Activated CD4-positive, alpha-beta T cell treated with anti-CD3 and anti-CD28 coated beads for 1 hour (primary cell): ENCODE results near the gene NEDD4L.

Experiments
- DNase-seq: peaks from one replicate; pipeline ENCODE4 v3.0.0-alpha.2; 2020

The NEDD4L gene

GRCh38 chr18:58218117-58218516 is 174.1 kb downstream of the NEDD4L start:
- no peak for DNase-seq

DNA sequence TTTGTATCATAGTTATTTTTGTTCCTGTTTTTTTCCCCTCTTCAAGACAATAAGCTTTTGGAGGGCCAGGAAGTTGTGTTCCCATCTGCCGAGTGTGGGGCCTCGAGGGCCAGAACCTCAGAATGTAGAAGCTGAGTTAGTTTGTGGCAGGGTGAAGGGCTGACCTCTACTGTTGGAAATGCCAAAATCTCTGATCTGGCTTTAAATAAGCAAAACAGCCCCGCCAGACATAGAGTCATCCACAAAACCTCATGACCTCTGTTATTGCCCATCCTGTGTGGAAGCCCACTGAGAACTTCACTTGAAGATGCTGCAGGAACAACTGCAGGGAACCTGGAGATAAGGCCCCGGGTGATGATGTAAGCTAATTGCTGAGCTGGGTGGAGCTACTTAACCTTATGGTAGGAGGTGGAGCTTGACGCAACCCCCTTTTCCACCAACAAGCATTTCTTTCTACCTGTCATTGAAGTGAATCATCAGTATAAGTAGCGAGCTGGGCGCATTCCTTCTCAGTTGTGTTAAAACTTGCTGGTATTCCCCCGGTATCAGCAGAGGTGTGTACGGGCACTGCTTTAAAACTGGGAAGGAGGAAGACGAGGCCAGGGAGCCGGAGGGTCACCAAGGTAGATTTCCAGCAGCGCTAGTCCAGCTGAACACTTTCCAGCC is 177.2 kb downstream of the NEDD4L start:
- DNase-seq = no peak

GRCh38 chr18:58222432-58223125 is 178.6 kb downstream of the NEDD4L start:
- no peak for DNase-seq

DNA sequence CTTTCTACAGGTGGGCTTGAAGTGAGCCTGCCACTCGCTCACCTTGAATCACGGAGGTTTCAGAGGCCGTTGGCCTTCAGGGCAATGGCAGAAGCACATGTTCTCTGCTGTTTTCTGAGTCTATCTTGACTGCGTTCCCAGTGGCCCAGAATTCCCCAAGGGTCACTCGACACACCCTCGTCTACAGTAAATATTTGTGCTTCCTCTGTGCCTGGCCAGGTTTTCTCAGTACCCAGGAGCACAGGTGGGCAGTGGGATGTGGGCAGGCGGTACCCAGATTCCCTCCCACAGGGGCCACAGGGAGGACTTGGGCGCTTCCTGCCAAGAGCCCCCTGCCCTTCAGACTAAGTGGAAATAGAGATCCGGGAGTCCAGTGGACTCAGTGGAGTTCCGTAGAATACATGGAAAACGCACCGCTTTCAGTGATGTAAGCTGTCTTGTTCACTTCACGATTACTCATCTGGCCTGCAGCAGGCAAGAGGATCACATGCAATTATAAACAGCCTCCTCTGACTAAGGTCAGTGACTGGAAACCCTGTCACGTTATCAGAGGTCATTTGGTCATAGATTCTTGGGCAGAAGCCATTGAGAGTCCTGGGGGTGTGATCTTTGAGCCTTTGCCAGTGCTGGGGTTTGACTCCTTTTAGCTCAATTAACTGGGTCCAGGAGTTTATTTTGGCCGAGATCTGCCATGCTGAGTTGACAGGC is 179.8 kb downstream of the NEDD4L start:
- no peak for DNase-seq

GRCh38 chr18:58224425-58224750 is 180.4 kb downstream of the NEDD4L start:
- DNase-seq = no peak

- DNase-seq = no peak
Observed at GRCh38 chr18:58225101-58225500, 181.1 kb downstream of the NEDD4L start.

- no peak for DNase-seq
Observed at GRCh38 chr18:58226429-58226828, 182.4 kb downstream of the NEDD4L start.

- no peak for DNase-seq
Observed at GRCh38 chr18:58227361-58227930, 183.4 kb downstream of the NEDD4L start.

DNA sequence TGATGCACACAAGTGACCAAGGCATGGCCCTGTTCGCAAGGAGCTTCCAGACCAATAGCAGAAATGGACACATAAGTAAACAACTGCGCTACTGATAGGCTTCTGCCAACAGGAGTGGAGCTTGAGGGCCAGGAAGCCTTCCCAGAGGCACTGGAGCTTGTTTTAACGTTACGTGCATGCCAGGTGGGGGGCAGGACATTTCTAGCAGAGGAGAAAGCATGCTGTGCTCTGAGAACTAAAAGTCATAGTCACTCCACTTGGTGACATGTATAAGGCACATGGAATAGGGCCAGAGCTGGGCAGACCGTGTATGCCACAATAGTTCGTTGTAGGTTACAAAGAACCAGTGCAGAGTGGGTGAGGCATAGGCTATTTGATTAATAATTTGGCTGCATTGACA is 184.2 kb downstream of the NEDD4L start:
- DNase-seq = no peak

GRCh38 chr18:58228762-58229161 is 184.7 kb downstream of the NEDD4L start:
- no peak for DNase-seq

GRCh38 chr18:58229162-58229561 is 185.1 kb downstream of the NEDD4L start:
- no peak for DNase-seq

DNA sequence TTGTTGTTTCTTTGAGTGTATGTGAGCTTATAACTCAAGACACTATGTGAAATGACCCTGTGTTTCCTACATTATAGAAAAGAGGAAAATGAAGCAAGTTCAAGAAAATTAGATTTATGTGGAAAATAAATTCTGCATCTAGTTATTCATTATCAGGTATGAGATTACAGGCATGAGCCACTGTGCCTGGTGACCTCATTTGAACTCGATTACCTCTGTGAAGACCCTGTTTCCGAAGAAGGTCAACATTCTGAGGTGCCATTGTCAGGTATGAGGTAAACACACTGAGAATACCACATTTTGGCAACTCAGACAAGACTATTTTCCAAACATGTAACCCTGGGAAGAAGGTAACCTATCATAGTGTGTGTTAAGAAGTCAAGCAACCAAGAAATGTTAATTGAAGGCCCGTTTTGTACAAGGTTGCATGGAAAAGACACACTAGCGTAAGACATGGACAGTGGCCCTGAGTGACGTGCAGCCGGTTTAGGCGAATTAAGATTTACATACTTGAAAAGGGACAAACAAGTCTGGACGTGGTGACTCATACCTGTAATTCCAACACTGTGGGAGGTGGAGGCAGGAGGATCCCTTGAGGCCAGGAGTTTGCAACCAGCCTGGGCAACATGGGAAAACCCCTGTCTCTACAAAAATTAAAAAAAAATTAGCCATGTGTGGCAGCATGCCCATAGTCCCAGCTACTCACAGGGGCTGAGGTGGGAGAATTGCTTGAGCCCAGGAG is 186.6 kb downstream of the NEDD4L start:
- DNase-seq = no peak

- no peak for DNase-seq
Observed at GRCh38 chr18:58231930-58232329, 187.9 kb downstream of the NEDD4L start.

- no peak for DNase-seq
Observed at GRCh38 chr18:58232668-58233067, 188.6 kb downstream of the NEDD4L start.

DNA sequence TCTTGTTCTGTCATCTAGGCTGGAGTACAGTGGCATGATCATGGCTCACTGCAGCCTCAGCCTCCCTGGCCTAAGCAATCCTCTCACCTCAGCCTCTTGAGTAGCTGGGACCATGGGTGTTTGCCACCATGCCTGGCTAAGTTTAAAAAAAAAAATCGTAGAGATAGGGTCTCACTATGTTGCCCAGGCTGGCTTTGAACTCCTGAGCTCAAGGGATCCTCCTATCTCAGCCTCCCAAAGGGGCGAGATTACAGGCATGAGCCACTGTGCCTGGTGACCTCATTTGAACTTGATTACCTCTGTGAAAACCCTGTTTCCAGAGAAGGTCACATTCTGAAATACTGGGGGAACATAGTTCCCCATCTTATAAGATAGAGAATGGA is 190.3 kb downstream of the NEDD4L start:
- no peak for DNase-seq

GRCh38 chr18:58235001-58235436 is 191.0 kb downstream of the NEDD4L start:
- DNase-seq = no peak

GRCh38 chr18:58239879-58240278 is 195.9 kb downstream of the NEDD4L start:
- no peak for DNase-seq

DNA sequence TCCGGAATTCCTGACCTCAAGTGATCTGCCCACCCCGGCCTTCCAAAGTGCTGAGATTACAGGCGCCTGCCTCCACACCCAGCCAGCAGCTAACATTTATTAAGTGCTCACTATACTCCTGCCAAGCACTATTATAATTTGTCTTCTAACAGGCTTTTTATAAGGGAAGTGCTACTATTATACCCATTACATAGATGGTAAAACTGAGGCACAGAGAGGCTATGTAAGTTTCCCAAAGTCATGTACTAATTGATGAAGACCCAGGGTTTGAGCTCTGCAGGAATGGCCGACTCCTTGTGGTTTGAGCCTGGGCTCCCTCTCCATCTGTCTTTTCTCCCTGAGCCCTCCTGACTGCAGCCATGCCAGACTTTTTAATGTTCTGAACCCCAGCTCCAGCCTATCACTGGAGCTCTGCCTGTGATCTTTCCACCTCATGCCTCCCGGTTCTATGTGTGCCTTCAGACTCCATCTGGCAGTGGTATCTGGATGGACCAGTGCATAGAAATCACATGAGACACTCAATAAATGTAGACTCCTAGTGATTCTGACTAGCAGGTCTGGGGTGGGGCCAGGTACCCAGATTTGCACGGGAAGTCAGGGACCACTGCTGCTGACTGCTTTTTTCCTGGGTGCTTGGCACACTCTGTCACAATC is 197.1 kb downstream of the NEDD4L start:
- DNase-seq = no peak

DNA sequence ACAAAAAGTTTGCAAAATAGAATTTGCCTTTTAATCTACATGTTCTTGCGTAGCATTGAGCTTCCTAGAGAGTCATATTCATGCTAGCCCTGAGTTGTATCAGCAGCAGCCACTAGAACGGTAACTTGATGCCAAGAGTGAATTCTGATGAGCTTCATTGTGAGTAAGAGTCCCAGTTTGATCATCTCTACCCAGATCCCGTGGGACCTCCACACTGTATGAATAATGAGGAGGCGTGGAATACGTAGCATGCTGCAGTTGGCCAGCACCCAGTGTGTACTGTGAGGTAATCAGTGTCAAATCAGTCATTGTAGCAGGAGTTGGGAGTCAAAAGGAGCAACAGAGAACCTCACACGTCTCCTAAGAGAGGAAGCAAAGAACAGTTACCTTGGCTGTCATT is 197.9 kb downstream of the NEDD4L start:
- no peak for DNase-seq

DNA sequence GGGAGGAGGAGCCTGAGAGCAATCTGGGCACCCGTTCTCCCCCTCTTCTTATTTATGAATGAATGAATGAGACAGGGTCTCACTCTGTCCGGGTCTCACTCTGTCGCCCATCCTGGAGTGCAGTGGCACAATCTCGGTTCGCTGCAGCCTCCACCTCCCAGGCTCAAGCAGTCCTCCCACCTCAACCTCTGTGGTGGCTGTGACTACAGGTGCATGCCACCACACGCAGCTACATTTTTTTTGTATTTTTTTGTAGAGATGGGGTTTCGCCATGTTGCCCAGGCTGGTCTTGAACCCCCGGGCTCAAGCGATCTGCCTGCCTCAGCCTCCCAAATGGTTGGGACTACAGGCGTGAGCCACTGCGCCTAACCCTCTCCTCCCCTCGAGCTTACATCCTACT is 198.4 kb downstream of the NEDD4L start:
- no peak for DNase-seq

DNA sequence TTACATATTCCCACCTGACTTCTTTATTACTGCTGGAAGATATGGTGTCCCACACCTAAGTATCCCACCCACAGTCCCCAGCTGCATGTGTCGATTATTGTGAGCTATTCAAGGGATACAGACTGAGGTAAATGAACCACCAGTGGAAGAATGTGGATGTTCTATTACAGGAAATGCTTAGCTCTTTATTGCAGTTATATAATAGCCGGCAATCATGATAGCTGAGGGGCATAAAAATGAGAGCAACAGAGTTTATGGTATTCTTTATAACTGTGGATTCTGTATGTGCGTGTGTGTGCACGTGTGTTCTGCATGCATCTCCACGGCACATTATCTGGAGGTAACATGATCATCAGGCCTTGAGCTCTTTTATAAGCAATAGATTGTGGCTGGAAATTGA is 198.9 kb downstream of the NEDD4L start:
- no peak for DNase-seq

DNA sequence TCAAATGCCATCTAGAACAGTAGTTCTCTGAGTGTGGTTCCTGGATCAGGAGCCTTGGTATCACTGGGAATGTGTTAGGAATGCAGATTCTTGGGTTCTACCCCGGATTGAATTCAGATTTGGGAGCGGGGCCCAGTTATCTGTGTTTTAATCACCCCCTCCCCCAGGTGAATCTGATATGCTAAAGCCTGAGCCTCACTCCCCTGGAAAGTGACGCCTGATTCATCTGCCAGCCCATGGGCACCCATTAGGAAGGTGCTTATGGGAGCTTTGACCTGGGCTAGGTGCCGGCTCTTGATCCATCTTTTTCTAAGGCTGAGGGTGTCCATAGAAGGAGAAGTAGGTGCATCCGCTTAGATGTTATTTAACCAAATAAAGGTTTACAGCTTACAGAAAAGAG is 199.4 kb downstream of the NEDD4L start:
- no peak for DNase-seq

DNA sequence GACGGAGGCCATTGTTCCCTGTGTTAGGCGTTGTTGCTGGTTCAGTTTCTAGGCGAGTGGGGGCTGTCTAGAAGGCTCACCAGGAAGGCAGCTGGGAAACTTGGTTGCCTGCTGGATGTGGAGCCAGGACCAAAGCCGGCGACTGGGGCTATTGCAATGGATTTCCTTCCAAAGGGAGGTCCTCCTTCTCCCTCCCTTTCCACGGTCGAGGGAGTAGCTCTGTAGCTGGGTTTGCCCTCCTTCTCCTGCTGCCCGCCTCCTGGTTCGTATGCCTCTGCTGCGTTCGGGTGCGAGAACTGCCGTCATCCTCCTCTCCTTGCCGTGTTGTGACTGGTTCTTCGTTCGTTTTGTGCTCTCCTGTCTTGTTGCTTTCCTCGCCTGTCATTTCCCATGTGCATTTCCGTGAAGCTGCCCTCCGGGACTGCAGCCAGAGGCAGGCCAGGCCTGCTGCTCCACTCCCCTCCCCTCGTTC is 203.4 kb downstream of the NEDD4L start:
- no peak for DNase-seq
